ES-I3 (cell line): ENCODE data around the gene WDR73.
A peak's percentile ranks its signal among the peaks of the same experiment; 100 is the strongest.
"Not testable (repeated sequence)": the region's sequence is repeated elsewhere in the genome, so short reads cannot be mapped to it uniquely, and the experiment has no call there.

Experiments
- H3K36me3 ChIP-seq: 2 replicates; pipeline ENCODE4 v1.6.1; 2013; ENCODE audit warnings: mild to moderate bottlenecking, low read length, control low read depth, moderate library complexity; ENCODE audit not compliant: insufficient read depth
- H3K4me1 ChIP-seq: 2 replicates; pipeline ENCODE4 v1.6.1; 2013; ENCODE audit warnings: mild to moderate bottlenecking, control low read depth, low read length; ENCODE audit not compliant: insufficient read depth
- H3K9ac ChIP-seq: 2 replicates; pipeline ENCODE4 v1.6.1; 2013; ENCODE audit warnings: low read depth, mild to moderate bottlenecking, low read length, moderate library complexity
- H3K9me3 ChIP-seq: 2 replicates; pipeline ENCODE4 v1.6.1; 2013; ENCODE audit warnings: mild to moderate bottlenecking, low read length, moderate library complexity; ENCODE audit not compliant: control insufficient read depth, insufficient read depth

Gene WDR73

DNA sequence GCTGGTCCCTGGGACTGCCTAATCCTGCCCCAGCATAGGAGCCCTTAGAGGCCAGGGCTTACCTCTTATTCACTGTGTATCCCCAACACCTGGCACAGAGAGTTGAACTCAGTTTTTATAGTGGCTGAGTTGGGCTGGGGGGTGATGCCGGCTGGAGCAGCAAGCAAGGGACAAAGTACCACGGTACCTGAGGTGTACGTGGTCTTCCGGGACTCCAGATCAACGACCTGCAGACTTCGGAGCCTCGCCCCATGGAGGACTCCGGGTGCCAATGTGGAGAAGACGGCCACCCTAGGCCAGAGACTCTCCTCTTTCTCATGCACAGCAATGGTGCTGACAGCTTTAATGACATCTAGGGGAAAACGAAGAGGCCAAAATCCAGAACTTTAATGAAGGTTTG lies 8.1 kb downstream of the WDR73 start:
- Histone ChIP-seq H3K4me1 (no peaks in the 10 kb centered on the region), H3K9me3 (no peaks in the 10 kb centered on the region), H3K9ac (no peak overlapping the region), H3K36me3 (peaks cover 41% of the 10 kb centered on the region)

DNA sequence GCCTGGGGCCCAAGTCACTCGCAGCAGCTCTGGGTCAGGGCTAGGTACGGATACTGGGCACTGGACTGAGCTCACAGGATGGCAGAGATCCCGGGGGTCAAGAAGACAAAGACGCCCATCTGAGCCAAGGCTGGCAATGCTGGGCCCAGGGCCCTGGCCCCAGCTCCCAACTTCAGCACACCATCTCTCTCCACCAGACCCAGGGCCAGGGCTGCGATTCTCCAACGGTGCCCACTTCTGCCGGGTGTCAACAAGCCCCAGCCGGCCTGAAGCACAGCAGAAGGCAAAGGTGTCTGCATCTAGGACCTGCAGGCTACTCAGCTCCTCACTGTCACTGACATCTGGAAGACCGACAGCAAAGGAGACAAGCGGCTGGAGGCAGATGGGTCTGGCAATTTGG lies 8.6 kb downstream of the WDR73 start:
- Histone ChIP-seq H3K9me3 (no peaks in the 10 kb centered on the region), H3K4me1 (no peaks in the 10 kb centered on the region), H3K9ac (no peak overlapping the region), H3K36me3 (peaks cover 45% of the 10 kb centered on the region)

DNA sequence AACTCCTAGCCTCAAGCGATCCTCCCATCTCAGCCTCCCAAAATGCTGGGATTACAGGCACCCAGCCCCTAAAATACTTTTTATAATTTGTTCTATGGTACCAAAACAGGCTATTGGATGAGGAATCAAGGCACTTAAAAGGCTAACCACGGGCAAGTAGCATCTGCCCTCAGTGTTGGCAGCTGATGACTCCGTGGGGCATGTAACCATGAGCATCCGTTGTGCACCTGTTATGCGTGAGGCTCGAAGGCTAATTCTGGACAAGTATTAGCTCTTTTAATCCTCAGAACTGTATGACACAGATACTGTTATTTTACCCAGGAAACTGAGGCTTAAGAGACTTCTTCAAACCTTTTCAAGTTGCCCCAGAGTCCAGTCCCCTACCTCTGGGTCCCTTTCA lies 10.2 kb downstream of the WDR73 start:
- Histone ChIP-seq H3K9ac (no peak overlapping the region), H3K9me3 (no peaks in the 10 kb centered on the region), H3K4me1 (no peaks in the 10 kb centered on the region), H3K36me3 (peaks cover 47% of the 10 kb centered on the region)

DNA sequence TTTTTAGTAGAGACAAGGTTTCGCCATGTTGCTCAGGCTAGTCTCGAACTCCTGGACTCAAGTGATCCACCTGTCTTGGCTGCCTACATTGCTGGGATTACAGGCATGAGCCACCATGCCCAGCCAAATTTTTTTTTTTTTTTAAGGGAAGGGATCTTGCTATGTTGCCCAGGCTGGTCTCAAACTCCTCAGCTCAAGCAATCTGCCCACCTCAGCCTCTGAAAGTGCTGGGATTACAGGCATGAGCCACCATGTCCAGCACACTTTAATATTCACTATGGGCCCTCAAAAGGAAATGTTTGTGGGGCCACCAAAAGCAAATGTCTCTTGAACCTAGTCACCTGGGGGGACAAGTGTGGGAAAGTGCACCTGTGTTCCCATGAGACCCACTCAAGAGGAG lies 11.4 kb downstream of the WDR73 start:
- H3K36me3 ChIP-seq: peaks cover 40% of the 10 kb centered on the region
- not testable (repeated sequence) for H3K4me1 ChIP-seq, H3K9me3 ChIP-seq, H3K9ac ChIP-seq

DNA sequence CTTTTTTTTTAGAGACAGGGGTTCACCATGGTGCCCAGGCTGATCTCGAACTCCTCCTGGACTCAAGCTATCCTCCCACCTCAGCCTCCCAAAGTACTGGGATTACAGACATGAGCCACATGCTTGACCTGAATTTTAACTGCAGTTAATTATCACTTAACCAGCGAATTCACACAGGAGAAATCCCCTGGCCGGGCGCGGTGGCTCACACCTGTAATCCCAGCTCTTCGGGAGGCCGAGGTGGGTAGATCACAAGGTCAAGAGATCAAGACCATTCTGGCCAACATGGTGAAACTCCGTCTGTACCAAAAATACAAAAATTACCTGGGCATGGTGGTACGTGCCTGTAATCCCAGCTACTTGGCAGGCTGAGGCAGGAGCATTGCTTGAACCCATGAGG lies 12.2 kb downstream of the WDR73 start:
- not testable (repeated sequence) for H3K4me1 ChIP-seq, H3K9ac ChIP-seq, H3K9me3 ChIP-seq
- H3K36me3 ChIP-seq: peaks cover 36% of the 10 kb centered on the region

DNA sequence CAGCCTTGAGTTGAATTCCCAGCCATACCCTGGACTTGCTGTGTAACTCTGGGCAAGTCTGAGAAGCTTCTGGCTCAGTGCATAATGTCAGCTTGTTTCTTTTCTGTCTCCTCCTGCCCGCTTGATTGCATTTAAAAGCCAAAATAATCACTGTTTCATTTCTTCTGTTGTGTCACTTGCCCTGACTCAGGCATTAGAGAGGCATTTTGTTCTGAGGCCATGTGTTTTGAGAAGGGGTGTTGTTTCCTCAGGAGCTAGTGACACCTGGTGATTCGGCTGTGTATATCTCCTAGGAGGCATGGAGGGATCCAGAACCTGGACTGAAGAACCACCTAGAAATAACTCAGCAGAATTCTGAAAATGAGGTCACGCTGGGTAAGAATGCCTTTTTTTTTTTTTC lies 16.0 kb downstream of the WDR73 start:
- H3K9ac ChIP-seq: no peak overlapping the region
- H3K4me1 ChIP-seq: peaks cover 6% of the 10 kb centered on the region
- peaks cover 18% of the 10 kb centered on the region for H3K36me3 ChIP-seq
- no peaks in the 10 kb centered on the region for H3K9me3 ChIP-seq

DNA sequence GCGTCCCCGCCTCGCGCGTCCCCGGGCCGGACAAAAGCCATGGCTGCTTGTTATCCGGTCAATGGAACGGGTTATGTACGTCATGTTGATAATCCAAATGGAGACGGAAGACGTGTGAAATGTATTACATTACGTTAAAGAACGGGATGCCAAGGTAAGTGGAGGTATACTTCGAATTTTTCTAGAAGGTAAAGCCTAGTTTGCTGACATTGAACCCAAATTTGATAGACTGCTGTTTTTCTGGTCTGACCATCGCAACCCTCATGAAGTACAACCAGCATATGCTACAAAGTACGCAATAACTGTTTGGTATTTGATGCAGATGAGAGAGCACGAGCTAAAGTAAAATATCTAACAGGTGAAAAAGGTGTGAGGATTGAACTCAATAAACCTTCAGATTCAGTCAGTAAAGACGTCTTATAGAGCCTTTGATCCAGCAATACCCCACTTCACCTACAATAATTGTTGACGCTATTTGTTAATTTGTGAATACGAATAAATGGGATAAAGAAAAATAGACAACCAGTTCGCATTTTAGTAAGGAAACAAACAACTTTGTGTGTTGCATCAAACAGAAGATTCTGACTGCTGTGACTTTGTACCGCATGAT lies 19.8 kb downstream of the WDR73 start:
- H3K4me1 ChIP-seq: peaks cover 11% of the 10 kb centered on the region
- H3K9ac ChIP-seq: peak overlapping the region; percentile 71; the same call in 1 of the 2 replicates
- peaks cover 1% of the 10 kb centered on the region for H3K36me3 ChIP-seq
- H3K9me3 ChIP-seq: no peaks in the 10 kb centered on the region

DNA sequence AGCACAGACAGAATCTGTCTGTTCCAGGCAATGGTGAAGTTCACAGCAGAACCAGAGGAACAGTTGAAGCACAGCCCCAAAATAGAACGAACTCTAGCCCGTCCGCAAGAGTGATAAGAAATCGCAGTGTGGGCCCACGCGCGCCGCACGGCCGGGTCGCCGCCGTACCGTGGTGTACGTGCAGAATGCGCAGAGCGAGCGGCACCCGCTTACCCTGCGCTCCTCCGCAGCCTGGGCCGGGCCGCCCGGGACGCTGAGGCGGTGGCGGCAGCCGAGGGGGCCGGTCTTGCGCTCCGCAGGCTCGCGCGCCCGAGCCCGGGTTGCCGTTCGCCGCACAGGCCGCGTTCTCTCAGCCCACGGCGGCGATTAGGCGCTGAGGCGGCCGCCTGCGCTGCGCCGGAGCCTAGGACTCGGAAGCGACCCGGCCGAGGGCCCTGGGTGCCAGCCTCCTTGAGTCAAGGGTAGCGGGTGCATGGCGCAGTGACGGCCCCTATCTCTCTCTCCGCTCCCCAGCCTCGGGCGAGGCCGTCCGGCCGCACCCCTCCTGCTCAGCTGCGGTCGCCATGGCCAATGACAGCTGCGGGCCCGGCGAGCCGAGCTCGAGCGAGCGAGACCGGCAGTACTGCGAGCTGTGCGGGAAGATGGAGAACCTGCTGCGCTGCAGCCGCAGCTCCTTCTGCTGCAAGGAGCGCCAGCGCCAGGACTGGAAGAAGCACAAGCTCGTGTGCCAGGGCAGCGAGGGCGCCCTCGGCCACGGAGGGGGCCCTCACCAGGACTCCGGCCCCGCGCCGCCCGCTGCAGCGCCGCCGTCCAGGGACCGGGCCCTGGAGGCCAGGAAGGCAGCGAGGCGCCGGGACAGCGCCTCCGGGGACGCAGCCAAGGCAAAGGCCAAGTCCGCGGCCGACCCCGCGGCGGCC lies 20.5 kb downstream of the WDR73 start:
- no peaks in the 10 kb centered on the region for H3K9me3 ChIP-seq
- H3K4me1 ChIP-seq: peaks cover 11% of the 10 kb centered on the region
- no peaks in the 10 kb centered on the region; the same call in 1 of the 2 replicates for H3K36me3 ChIP-seq
- peak overlapping the region; percentile 71 for H3K9ac ChIP-seq

DNA sequence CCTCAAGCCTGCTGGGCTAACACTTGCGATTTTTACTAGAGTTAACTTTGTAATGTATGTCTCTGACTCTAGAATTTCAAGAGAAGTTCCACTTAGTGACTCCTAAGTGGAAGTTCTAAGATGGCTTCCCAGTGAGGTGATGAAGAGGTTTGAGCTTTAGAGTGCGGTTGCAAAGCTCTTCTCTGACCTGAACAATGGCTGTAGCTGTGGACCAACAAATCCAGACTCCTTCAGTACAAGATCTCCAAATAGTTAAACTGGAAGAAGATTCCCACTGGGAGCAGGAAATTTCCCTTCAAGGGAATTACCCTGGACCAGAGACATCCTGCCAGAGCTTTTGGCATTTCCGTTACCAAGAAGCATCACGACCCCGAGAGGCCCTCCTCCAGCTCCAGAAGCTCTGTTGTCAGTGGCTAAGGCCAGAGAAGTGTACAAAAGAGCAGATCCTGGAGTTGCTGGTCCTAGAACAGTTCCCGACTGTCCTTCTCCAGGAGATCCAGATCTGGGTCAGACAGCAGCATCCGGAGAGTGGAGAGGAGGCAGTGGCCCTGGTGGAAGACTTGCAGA lies 22.3 kb downstream of the WDR73 start:
- Histone ChIP-seq H3K9ac (peak overlapping the region; percentile 63), H3K4me1 (peaks cover 6% of the 10 kb centered on the region), H3K36me3 (no peaks in the 10 kb centered on the region; the same call in 1 of the 2 replicates)

DNA sequence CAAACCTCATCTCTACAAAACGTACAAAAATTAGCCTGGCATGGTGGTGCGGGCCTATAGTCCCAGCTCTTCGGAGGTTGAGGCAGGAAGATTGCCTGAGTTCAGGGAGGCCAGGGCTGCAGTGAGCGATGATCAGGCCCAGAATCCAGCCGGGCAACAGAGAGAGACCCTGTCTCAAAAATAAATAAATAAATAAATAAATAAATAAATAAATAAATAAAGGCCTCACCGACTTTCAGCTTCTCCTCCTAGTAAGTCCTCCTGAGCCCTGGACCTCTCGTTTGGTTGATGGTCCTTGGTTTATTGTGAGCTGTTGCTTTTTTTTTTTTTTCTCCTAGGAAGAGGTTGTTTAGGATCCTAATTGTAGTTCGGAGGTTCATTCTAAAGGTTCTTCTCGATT lies 25.1 kb downstream of the WDR73 start:
- no peak overlapping the region for H3K9ac ChIP-seq
- no peaks in the 10 kb centered on the region for H3K36me3 ChIP-seq
- no peaks in the 10 kb centered on the region for H3K9me3 ChIP-seq
- H3K4me1 ChIP-seq: peaks cover 6% of the 10 kb centered on the region

More for the DNA sequence above, 22.3 kb downstream of the WDR73 start:
- H3K9me3 ChIP-seq: no peaks in the 10 kb centered on the region

DNA sequence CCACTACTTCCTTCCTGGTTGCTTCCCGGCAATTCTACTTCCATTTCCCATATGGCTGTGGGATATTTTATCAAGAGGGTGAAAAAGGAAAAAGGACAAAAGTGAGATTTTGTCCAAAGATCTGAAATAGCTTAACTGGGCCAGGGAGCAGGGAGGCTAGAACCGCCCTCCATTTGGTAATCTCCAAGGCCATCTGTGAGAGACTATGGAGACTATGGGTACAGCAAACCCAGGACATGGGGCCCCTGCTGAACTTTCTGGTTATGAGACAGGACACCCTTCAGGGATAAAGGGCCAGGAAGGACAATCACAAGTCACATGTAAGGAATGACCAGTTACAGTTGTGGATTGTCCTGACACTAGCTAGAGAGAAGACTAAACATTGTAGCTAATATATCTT lies 29.0 kb downstream of the WDR73 start:
- no peaks in the 10 kb centered on the region for H3K4me1 ChIP-seq
- H3K9me3 ChIP-seq: peaks cover 26% of the 10 kb centered on the region
- H3K9ac ChIP-seq: no peak overlapping the region
- H3K36me3 ChIP-seq: peaks cover 28% of the 10 kb centered on the region

DNA sequence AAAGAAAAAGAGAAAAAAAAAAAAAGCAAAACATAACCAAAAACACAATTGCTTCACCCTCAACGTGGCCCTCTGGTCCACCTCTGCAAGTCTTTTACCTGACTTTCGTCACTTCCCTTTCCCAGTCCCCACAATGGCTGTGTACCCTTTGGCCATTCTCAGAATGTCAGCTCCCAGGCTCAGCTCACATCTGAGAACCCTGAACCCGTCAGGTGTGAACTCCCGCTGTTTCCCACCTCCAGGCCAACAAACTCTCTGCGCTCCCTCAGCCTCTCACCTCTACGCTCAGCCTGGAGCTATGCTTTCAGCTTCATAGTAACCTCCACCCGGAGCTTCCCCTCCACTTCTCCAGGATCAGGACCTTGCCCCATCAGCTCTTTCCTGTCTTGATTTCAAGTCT lies 29.7 kb downstream of the WDR73 start:
- Histone ChIP-seq H3K9me3 (peaks cover 33% of the 10 kb centered on the region), H3K36me3 (peaks cover 35% of the 10 kb centered on the region), H3K4me1 (no peaks in the 10 kb centered on the region), H3K9ac (no peak overlapping the region)

DNA sequence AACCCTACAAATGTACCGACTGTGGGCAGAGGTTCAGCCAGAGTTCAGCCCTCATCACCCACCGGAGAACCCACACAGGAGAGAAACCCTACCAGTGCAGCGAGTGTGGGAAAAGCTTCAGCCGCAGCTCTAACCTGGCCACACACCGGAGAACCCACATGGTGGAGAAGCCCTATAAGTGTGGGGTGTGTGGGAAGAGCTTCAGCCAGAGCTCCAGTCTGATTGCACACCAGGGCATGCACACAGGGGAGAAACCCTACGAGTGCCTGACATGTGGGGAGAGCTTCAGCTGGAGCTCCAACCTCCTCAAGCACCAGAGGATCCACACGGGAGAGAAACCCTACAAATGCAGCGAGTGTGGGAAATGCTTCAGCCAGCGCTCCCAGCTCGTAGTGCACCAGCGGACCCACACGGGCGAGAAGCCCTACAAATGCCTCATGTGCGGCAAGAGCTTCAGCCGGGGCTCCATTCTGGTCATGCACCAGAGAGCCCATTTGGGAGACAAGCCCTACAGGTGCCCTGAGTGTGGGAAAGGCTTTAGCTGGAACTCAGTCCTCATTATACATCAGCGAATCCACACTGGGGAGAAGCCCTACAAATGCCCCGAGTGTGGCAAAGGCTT lies 32.6 kb downstream of the WDR73 start:
- peaks cover 34% of the 10 kb centered on the region for H3K9me3 ChIP-seq

DNA sequence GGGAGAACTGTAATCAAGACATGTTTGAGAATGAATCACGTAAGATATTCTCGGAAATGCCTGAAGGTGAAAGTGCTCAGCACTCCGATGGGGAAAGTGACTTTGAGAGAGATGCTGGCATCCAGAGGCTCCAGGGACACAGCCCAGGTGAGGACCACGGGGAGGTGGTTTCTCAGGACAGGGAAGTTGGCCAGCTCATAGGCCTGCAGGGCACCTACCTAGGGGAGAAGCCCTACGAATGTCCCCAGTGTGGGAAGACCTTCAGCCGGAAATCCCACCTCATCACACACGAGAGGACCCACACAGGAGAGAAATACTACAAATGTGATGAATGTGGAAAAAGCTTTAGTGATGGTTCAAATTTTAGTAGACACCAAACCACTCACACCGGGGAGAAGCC lies 33.5 kb downstream of the WDR73 start:
- H3K4me1 ChIP-seq: no peaks in the 10 kb centered on the region; the same call in 1 of the 2 replicates
- H3K9me3 ChIP-seq: peaks cover 34% of the 10 kb centered on the region
- H3K36me3 ChIP-seq: peaks cover 38% of the 10 kb centered on the region
- H3K9ac ChIP-seq: no peak overlapping the region

More for the DNA sequence above, 32.6 kb downstream of the WDR73 start:
- Histone ChIP-seq H3K36me3 (peaks cover 38% of the 10 kb centered on the region), H3K4me1 (no peaks in the 10 kb centered on the region), H3K9ac (no peak overlapping the region)
